Brain pericyte (primary cell): ENCODE data around the gene FSCN2.

Experiments
- DNase-seq: peaks from one replicate; pipeline ENCODE4 v3.0.0-alpha.2; 2012; ENCODE audit warnings: low read depth, low spot score

FSCN2 gene

GRCh38 chr17:81527591-81528383 is at the start of gene FSCN2:
TSS of gene FSCN2 (plus strand) at chr17:81528377. CDS start at chr17:81528532, 155 bp downstream.
- DNase-seq: no peak

- no peak for DNase-seq
Observed at GRCh38 chr17:81479175-81480071, 48.8 kb upstream of the FSCN2 start.

GRCh38 chr17:81480140-81481072 is 47.8 kb upstream of the FSCN2 start:
- no peak for DNase-seq

GRCh38 chr17:81481073-81481799 is 46.9 kb upstream of the FSCN2 start:
- no peak for DNase-seq

- no peak for DNase-seq
Observed at GRCh38 chr17:81481815-81482505, 46.2 kb upstream of the FSCN2 start.

GRCh38 chr17:81482673-81483072 is 45.5 kb upstream of the FSCN2 start:
- no peak for DNase-seq

GRCh38 chr17:81483085-81483861 is 44.9 kb upstream of the FSCN2 start:
- peak; percentile 79 for DNase-seq

- no peak for DNase-seq
Observed at GRCh38 chr17:81483862-81484194, 44.3 kb upstream of the FSCN2 start.

GRCh38 chr17:81484195-81484979 is 43.8 kb upstream of the FSCN2 start:
- no peak for DNase-seq

GRCh38 chr17:81486199-81486810 is 41.9 kb upstream of the FSCN2 start:
- DNase-seq: no peak

- DNase-seq: no peak
Observed at GRCh38 chr17:81487089-81487486, 41.1 kb upstream of the FSCN2 start.

- no peak for DNase-seq
Observed at GRCh38 chr17:81487487-81488275, 40.5 kb upstream of the FSCN2 start.

- DNase-seq: no peak
Observed at GRCh38 chr17:81488276-81488860, 39.8 kb upstream of the FSCN2 start.

GRCh38 chr17:81489012-81489997 is 38.9 kb upstream of the FSCN2 start:
- no peak for DNase-seq

GRCh38 chr17:81489998-81490992 is 37.9 kb upstream of the FSCN2 start:
- DNase-seq: no peak
